Stomach (tissue), 4 donors: ENCODE measurements around the gene CLECL1.

Source experiments
- CTCF ChIP-seq, 7 experiments: fragments of 450-650 bp in 4 of 7; fragments of 200-600 bp in 3 of 7; sonication (generic) in 3 of 7; IDR thresholded peaks; one replicate each; pipeline ENCODE4 v1.5.1; 2016 to 2019; ENCODE audit warnings: antibody characterized with exemption in 7 of 7, control low read depth in 2 of 7, mild to moderate bottlenecking in 1 of 7
- POLR2A ChIP-seq, 4 donors: fragments of 450-650 bp; IDR thresholded peaks; one replicate each; pipeline ENCODE4 v1.6.1; 2016; ENCODE audit warnings: antibody characterized with exemption in 4 of 4, control low read depth in 2 of 4, mild to moderate bottlenecking in 1 of 4, moderate library complexity in 1 of 4
- POLR2AphosphoS5 ChIP-seq, 3 donors: sonication (generic); formaldehyde crosslinking; IDR thresholded peaks; one replicate each; pipeline ENCODE4 v1.6.1; 2016; ENCODE audit warnings: antibody characterized with exemption in 3 of 3

DNA sequence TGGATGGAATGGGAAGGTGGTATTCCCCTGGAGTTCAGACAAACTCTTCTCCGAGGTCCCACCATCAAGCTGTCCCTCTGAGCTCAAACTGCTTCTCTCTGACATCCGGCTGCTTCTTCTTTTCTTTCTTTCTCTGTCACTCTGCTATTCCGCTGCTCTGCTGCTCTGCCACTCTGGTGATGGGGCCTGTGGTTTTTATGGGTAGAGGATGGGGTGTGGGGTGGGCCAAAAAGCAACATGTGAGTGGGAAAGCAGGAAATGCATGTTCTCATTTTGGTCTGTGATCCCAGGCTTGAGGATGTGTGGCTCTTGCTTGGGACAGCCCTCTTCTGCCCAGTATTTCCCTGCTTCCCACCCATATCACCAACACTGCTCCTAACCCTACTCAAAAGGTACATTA is 30.6 kb downstream of the CLECL1 start:
- TF ChIP-seq CTCF (IDR thresholded peaks at IDR 0.05), result no peak
- no peak for TF ChIP-seq POLR2A (IDR thresholded peaks at IDR 0.05)
- no peak for TF ChIP-seq POLR2AphosphoS5 (IDR thresholded peaks at IDR 0.05)
